Stimulated activated memory B cell treated with anti-CD40 and anti-IgM and Interleukin-4, amounts not matched to agents 10 μg/mL and 1 μg/mL and 100 μg/mL, for 72 hours (primary cell): ENCODE data around the gene TBC1D21.
"Not testable (repeated sequence)": the region's sequence is repeated elsewhere in the genome, so short reads cannot be mapped to it uniquely, and the experiment has no call there.

ENCODE experiments used
- ATAC-seq: fragments of 150-1000 bp; cut with Tn5 transposase; 2 replicates; pipeline ENCODE4 v1.10.0; 2021
- H3K27ac Mint-ChIP-seq: one replicate; pipeline ENCODE4 v1.8.0; 2022; ENCODE audit warnings: mild to moderate bottlenecking, mixed read lengths
- H3K27me3 Mint-ChIP-seq: one replicate; pipeline ENCODE4 v1.8.0; 2022; ENCODE audit warnings: mixed read lengths
- H3K36me3 Mint-ChIP-seq: one replicate; pipeline ENCODE4 v1.8.0; 2022; ENCODE audit warnings: mixed read lengths
- H3K4me1 Mint-ChIP-seq: one replicate; pipeline ENCODE4 v1.8.0; 2022; ENCODE audit warnings: mixed read lengths
- H3K4me3 Mint-ChIP-seq: one replicate; pipeline ENCODE4 v1.8.0; 2022; ENCODE audit warnings: mild to moderate bottlenecking, moderate library complexity, mixed read lengths
- H3K9me3 Mint-ChIP-seq: one replicate; pipeline ENCODE4 v1.8.0; 2022; ENCODE audit warnings: mixed read lengths

The TBC1D21 gene

GRCh38 chr15:73937296-73937695, 63.9 kb downstream of the TBC1D21 start:
- no peak for ATAC-seq
- Mint-ChIP-seq H3K4me3 (no peak overlapping the region), H3K27me3 (peaks cover 43% of the 10 kb centered on the region), H3K9me3 (no peaks in the 10 kb centered on the region), H3K4me1 (peaks cover 8% of the 10 kb centered on the region), H3K36me3 (no peaks in the 10 kb centered on the region), H3K27ac (no peak overlapping the region)

GRCh38 chr15:73937726-73938125, 64.4 kb downstream of the TBC1D21 start:
- H3K4me1 Mint-ChIP-seq = peaks cover 8% of the 10 kb centered on the region
- H3K27me3 Mint-ChIP-seq = peaks cover 43% of the 10 kb centered on the region
- H3K4me3 Mint-ChIP-seq = no peak overlapping the region
- no peaks in the 10 kb centered on the region for H3K9me3 Mint-ChIP-seq
- no peaks in the 10 kb centered on the region for H3K36me3 Mint-ChIP-seq
- ATAC-seq = no peak
- H3K27ac Mint-ChIP-seq = no peak overlapping the region

- not testable (repeated sequence) for ATAC-seq, H3K27ac Mint-ChIP-seq, H3K4me1 Mint-ChIP-seq
These were observed 65.2 kb downstream of the TBC1D21 start for GRCh38 chr15:73938516-73938915.

More at GRCh38 chr15:73938516-73938915, 65.2 kb downstream of the TBC1D21 start:
- H3K36me3 Mint-ChIP-seq, H3K4me3 Mint-ChIP-seq, H3K9me3 Mint-ChIP-seq: not testable (repeated sequence)
- peaks cover 41% of the 10 kb centered on the region for H3K27me3 Mint-ChIP-seq
